ENCODE data around the gene DAAM1.

The DAAM1 gene

DNA sequence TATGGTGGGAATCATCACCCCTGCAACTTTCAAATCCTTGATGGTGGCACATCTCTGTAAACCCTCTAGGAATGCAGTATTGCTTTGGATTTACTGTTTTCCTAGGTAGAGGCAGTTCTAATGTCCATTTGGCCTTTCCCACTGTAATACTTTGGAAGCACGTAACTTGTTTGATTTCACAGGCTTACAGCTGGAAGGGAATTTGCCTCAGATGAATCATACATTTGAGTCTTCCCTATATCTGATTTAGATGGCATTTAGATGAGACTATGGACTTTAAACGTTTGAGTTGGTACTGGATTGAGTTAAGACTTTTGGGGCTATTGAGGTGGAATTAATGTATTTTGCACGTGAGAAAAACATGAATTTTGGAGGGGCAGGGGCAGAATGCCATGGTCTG is 35.9 kb downstream of the DAAM1 start:
- no peak for DNase-seq

DNA sequence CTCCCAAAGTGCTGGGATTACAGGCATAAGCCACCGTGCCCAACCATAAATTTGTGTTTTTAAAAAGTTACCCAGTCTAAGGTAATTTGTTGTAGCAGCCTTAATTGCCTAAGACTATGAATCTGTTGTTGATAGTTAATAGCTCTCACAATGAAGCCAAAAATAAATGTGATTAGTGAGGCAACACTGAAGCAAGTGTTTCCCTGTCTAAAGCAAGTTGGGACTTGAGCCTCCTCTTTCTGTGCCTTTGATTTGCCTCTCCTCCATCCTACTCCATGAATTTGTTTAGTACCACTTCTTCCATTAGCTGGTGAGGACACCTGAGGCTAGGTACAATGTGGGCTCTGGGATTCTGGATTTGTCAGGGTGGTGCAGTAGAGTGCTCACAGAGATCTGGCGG is 36.8 kb downstream of the DAAM1 start:
- DNase-seq: no peak

DNA sequence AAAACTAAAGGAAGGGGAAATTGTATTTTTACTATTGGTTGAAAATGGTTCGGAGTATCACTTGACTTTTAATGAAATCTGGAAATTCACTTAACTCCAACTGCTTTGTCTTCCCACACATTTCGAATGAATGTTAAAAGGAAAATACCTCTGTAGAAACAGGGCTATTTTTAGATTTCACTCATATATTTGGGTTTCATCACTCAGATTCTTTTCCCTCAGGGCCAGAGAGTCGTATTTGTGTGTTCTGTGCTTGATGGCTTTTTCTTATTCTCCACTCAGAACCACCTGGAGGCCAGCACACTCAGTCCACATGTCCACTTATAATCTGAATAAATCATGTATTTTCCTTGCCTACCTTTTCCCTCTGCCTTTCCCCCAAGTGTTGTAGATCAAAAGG is 40.0 kb downstream of the DAAM1 start:
- no peak for DNase-seq

DNA sequence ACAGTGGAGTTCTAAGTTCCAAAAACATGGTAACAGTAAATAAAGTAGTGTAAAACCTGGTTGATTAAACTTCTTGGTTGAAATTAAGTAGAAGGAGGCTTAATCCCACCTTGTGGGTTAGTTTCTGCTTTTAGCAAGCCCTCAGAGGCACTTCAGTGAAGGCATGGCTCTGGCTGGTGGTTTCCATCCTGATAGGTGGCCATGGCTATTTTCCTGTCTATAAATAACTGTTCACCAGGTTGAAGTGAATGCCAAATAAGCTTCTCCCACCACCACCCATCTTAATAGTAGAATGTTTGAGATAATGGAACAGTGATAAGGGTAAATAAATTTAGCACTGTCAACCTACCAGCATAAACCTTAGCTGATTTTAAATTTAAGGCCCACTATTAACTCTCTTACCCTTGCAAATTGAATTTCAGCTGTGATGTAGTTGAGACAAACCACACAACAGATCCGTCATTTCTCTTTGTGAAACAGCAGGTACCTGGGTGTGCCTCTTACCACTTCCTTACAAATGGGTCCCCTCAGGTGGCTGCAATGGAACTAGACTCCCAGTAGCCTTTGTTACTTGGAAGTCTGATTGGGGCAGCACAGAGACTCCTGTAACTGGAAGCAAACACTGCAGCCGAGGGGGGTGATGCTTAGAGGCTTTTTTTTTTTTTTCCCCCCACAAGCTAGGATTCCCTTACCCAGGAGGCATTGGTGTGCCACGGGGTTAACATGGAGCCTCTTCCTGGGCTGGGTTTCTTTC is 41.4 kb downstream of the DAAM1 start:
- no peak for DNase-seq

DNA sequence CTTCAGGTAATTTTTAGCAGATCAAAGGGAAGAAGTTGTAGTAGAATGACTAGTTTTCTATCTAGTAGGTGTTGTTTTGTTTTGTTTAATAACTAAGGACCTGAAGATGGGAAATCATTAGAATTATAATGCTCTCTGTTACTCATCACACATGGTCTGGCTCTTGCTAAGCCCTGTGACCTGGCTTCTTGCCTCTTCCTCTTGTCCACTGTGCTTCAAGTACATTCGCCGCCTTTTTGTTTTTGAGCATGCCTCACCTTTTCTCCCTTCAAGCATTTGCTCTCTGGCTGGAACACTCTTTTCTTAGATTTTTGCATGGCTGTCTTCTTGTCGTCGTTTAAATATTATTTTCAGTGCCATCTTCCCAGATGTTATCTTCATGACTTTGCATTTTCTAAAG is 47.7 kb downstream of the DAAM1 start:
- no peak for DNase-seq

DNA sequence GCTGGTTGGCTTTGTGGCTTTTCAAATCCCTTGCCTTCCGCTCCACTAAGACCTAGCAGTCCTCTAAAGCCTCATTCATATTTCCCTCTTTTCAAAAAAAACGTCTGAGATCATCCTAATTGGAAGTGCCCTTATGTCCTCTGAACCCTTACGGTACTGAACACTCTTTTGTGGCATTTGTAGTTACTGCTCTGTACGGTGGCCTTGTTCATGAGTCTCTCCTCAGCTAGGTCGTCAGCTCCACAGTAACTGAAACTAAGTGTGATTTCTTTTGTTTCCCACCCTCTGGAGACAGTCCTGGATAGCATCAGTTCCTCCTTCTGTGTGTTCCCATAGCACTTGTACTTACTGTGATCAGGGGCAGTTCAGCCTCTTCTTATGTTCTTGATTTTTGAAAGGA is 49.7 kb downstream of the DAAM1 start:
- DNase-seq: no peak

DNA sequence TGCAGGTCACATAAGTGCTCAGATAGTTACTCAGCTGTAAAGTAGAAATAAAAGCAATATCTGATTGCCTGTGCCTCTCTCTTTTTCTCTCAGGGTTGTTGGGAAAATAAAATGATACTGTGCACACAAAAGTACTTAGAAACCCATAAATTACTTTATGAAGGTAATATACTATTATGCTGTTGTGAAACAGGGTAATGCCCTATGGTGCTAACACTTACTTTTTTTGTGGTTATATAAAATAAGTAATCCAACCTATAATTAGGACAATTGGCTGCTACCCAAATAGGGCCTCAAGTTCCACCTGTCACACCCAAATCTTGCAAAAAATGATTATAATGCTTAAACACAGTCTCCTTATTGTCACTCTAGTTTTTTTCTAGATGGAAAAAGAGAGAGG is 50.6 kb downstream of the DAAM1 start:
- no peak for DNase-seq

DNA sequence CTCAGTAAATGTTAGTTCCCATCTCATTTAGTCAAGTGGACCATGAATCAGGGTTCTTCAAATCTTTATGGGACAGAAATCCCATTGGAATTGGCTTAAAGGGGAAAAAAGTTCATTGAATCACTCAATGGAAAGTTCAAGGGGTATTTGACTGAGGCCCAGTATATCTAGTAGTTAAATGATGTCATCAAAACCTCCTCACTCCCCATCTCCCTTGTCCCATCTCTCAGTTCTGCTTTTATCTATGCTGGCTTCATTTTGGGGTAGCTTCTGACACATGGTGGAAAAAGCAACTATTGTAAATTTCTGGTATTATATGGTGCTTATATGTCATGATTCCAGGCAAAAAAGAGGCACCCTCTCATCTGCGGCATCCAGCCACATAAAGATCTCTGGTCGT is 51.9 kb downstream of the DAAM1 start:
- no peak for DNase-seq

DNA sequence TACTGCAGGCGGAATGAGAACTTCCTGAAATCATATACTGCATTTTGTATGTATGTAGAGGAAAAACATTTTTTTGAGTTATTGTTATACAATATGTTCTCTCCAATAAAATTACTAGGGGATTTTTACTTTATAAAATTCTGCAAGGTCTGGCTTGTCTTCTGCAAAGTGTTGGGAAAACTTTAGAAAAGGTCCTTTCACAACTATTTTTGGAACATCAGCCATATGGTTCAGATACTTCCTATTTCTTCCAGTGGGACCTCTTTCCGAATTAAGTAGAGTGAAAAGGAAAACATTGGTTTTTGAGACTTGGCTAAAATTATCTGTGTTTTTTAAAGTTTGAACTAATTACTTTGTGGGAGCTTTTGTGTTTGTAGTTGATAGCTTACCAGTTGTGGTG is 52.7 kb downstream of the DAAM1 start:
- no peak for DNase-seq

DNA sequence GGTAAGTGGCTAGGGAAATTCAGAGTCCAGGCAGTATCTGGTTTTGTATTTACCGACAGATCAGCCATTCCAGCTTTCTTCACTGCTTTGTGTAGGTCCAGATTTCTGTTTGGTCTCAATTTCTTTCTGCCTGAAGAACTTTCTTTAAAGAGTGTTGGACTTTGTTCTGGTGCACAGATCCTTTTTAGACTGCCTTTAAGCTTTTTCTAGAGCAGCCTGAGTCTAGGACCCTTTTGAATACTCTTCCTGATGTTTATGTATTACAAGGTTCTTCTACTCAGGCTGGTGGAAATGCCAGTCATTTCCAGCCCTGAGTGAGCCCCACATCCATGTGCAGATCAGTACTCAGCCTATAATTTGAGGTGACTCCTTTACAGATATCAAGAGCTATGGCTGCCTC is 54.7 kb downstream of the DAAM1 start:
- no peak for DNase-seq

DNA sequence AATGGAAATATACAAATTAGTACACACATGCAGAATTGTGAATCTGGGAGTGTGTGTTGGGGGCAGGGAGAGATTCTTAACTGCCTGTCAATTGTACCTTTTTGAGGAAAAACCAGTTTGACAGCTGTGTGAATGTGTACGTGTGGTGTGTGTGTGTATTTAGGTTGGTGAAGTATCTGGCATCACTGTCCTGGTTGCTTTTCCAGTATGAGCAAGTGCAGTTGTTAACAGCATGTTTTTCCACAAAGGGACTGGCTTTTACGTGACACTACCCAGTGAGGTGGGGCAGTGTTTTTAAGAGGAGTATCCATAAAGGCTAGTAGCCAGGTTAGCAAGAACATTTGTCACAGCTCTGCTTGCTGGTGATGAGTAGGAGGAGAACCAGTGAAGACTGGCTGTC is 56.1 kb downstream of the DAAM1 start:
- no peak for DNase-seq

DNA sequence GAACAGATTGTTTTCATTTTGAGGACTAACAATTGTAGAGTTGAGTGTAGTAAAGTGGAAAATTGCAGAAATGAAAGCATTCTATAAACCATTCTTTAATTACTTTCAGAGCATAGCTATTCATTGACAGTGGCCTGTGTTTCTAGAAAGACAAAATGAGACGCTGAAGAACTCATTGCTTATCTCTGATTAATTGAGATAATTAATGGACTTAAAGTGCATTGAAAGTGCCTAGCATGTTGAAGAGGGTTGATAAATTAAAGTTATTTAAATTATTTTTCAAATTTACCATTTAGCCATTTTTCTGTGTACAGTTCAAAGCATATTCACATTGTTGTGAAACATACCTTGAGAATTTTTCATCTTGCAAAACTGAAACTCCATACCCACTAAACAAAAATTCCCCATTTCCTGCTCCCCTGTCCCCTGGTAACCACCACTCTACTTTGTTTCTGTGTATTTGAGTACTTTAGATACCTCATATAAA is 57.4 kb downstream of the DAAM1 start:
- no peak for DNase-seq

DNA sequence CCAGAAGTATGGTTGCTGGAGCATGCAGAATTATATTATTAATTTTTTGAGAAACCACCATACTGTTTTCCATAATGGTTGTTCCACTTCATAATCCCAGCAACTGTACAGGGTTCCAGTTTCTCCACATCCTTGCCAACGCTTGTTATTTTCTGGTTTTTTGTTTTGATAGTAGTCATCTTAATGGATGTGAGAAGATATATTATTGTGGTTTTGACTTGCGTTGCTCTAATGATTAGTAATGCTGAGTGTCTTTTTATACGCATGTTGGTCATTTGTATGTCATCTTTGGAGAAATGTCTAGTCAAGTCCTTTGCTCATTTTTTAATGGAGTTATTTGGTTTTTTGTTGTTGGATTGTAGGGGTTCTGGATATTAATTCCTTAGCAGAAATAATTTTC is 58.1 kb downstream of the DAAM1 start:
- DNase-seq: no peak

DNA sequence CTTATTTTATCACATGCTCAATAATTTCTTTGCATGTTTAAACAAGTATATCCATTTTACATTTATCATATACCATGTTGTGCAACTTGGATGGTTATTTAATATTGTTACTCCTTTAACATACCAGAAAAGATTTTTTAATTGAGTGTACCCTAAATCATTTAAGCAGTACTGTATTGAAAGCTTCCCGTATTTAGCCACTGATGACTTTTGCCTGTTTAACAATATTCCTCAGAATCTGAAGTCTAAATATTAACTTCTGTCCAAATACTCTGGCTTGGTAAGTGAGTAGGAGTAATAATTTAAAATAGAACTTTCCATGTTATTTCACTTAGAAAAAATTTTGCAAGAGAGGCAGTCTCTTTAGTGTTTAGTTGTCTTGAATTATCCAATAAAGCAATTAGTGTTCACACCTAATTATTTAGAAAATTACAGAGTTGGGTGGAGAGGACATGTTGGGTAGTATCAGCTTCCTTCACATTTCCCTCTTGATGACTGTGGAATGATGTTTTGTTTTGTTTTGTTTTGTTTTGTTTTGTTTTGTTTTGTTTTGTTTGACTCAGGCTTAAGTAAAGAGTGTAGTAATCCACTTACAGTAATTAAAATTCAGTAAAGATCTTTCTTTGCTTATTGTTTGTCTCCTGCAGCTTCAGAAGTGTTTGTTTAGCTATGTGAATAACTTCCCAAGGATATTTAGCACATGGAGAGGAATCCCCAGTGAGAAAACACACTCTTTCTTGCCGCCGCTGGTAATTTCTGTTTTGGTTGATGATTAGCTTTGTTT is 59.5 kb downstream of the DAAM1 start:
- no peak for DNase-seq

DNA sequence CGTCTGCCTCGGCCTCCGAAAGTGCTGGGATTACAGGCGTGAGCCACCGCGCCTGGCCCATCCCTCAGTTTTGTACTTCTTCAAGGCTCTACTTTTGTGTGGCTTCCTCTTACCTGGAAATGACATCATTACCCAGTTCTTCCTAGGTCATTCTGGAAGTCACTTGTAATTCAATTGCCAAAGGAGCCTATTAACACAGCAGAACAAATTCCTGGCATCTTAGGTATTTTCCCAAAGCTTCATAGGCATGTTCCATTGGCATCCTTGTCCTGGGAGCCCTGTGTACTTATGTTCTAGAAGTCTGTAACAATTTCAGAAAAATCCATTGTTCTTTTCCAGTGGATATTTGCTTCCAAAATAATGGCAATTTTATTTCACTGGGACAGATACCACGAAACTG is 60.6 kb downstream of the DAAM1 start:
- no peak for DNase-seq

DNA sequence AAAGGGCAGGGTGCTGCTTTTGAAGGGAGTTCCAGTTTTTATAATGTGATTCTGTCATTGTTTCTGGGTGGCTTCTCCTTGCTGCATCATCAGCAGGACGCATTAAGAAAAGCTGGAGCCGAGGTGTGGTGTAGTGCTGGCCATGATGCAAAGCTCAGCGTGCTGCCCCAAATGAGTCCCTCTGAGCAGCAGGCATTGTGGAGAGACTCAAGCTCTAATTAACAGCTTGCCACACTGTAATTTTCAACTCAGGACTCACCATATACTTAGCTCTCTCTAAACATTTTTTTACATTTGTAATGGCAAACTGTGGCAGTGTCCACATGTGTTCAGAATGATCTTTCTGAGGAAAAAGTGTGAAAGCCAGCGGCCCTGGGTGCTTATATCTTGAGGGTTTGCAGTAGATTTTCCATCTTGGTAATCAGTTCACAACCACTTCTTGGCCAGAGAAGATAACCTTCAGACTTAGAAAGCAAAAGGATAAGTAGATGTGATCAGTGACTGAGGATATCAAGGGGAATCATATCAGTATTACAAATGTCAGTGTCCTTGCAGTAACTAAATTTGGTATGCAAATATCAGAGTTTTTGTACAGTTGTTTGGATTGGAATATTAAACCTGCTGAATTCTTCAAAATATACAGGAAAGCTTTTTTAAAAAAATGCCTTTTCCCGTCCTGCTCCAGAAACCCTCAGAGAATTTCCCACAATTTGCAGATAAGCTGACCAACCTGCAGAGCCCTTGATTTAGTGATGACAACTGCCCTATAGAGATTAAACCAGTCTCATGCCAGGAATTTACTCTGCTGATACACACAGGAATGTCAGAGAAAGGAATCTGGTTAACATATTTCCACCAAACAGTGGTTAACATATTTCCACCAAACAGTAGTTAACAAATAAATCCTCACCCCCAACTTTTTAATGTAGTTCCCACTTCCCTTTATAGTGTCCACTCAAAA is 63.6 kb downstream of the DAAM1 start:
- no peak for DNase-seq

DNA sequence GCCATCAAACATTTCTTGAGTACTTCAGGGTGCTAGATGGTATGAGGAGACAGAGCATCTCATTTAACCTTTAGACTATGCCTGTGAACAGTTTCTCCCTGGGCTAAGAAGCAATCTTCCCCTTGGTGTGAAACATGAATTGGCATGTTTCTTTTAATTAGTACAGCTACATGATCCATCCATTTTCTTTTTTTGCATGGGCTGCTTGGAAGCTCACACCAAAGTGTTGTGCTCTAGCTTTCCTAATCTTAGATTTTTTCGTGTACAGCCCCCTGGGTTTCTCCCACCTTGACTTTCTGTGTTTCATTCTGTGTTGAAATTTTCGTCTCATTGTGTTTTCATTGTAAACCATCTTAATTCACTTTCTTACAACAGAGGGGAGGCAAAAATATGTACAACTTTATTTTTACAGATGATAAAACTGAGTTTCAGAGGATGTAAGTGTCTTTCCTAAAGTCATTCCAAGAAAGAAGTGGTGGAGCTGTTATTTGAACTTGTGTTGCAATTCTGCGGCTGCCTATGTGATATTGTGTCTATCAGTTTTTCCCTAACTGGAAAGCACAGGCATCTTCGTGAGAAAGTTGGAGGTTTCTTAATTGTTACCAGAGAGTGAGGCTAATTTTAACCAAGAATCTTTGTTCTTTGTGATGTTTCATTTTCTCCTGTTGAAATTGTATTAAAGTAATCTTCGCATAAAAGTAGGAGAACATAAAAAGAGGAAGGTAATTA is 64.5 kb downstream of the DAAM1 start:
- DNase-seq: no peak

DNA sequence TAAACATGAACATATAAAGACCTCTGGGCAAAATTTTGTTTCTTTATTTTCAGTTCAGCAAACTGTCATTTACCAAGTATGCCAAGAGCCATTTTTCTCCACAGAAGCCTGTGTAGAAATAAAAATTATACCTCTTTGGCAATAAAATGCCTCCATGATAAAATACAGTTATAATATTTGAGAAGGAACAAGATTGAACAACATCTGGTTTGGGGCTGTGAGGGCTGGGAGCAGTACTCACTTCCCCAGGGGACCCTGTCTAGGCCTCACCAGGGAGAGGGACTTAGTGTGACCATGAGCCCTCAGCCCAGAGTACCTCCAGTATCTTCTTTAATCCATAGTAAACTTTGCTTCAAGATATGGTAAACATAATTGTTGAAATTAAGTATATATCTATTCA is 65.1 kb downstream of the DAAM1 start:
- DNase-seq: no peak

DNA sequence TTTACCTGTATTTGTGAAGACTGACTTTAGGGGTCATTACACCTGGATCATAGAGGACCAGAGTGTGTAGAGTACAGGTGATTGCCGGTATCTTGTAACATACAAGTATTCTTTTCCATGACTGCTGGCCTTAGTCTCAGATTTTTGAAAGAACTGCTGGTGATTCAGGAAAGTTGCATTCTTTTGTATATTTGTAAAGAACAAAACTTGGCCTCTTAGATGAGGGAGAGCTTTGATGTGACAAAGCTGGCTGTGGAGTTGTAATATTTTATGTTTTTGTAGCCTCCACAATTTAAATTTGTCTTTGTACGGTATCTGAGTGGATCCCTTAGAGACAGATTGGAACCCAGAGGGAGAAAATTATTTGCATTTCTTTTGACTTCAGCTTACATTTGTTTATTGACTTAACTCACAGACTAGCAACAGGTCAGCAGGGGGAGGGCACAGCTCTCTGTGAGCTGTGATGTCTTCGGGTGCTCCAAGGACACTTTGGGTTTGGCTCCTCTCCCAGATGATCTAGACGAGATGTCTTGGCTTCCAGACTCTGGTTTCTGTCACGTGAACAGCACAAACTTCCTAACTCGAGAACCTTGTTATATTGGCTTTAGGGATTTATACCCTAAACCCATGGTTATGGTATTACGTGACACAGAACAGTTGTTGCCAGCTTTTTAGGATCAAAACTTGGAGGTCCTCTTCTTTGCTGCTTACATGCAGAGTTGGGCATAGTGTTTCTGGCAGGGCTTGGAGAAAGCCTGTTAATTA is 65.9 kb downstream of the DAAM1 start:
- no peak for DNase-seq

DNA sequence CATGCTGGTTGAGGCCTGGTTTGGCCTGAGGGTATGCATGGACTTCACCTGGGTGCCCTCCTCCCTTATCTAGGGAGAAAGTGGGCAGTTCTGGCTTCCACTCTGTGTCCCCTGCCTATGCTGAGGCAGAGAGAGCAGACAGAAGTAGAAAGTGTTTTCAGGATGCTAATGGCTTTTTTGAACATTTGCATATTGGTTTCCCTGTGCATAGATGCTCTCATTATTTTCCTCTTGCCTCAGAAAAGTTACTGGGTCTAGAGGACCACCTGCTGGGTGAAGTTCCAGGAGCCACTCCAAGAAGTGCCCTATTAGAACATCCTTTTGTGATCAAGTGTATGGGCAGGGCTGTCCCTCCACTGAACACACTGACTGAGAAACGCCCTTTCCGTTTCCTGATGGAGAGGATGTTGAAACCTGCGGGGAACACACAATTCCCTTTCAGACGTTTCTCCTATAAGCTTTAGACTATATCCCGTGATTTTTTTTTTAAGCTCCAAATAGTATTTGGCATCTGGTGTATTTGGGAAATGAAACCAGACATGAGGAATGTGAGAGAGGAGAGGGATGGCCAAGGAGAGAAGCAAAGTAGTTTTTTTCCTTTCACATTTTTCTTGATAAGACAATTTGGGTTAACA is 66.6 kb downstream of the DAAM1 start:
- no peak for DNase-seq

DNA sequence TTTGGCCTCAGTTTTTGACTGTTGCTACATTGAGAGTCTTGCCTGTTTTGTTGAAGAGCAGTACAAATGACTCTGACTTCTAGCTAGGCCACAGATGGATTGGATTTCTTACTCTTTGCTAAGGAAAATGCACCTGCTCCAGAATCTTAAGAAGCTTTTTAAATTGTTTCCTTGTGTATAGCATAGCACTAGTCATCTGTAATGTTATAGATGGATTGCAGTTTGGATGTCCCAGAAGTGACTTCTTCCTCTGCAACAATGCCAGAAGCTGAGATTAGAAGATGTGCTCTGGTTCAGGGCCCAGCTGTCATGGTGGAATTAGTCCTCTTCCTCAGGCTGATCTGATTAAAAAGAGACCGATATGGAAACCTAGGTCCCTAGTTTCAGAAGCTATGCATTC is 67.9 kb downstream of the DAAM1 start:
- DNase-seq: no peak
